ENCODE measurements around the gene ZNF792. TPM values are rescaled to one million over a fixed set of nuclear protein-coding genes. Genes with fewer than 3 reads are reported as not detected.

The ZNF792 gene
- total RNA-seq, 2 donors from 2014 or later: 4.4 to 5.9 TPM

DNA sequence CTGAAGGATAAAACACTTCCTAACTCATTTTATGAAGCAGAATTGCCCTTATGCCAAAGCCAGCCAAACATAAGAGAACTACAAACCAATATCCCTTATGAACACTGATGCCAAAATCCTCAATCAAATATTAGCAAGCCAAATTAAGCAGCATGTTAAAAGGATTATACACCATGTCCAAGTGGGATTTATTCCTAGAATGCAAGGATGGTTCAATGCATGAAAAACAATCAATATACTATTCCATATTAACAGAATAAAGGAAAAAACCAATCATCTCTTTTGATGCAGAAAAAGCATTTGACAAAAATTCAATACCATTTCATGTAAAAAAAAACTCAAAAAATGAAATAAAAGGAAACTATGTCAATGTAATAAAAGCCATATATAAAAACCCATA, 10.9 kb downstream of the ZNF792 start:
- H3K36me3 ChIP-seq: peaks cover 12% of the 10 kb centered on the region
- no peak for DNase-seq (ENCODE audit: low spot score)
- H3K4me3 ChIP-seq: no peak overlapping the region
- TF ChIP-seq, protein P1, sequence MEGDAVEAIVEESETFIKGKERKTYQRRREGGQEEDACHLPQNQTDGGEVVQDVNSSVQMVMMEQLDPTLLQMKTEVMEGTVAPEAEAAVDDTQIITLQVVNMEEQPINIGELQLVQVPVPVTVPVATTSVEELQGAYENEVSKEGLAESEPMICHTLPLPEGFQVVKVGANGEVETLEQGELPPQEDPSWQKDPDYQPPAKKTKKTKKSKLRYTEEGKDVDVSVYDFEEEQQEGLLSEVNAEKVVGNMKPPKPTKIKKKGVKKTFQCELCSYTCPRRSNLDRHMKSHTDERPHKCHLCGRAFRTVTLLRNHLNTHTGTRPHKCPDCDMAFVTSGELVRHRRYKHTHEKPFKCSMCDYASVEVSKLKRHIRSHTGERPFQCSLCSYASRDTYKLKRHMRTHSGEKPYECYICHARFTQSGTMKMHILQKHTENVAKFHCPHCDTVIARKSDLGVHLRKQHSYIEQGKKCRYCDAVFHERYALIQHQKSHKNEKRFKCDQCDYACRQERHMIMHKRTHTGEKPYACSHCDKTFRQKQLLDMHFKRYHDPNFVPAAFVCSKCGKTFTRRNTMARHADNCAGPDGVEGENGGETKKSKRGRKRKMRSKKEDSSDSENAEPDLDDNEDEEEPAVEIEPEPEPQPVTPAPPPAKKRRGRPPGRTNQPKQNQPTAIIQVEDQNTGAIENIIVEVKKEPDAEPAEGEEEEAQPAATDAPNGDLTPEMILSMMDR (IDR thresholded peaks at IDR 0.05): no peak
- peaks cover 27 to 82% of the 10 kb centered on the region in 2 donors for H3K9me3 ChIP-seq
- no peak overlapping the region for H3K27ac ChIP-seq
- H3K4me1 ChIP-seq: no peaks in the 10 kb centered on the region
- H3K27me3 ChIP-seq: no peaks in the 10 kb centered on the region

DNA sequence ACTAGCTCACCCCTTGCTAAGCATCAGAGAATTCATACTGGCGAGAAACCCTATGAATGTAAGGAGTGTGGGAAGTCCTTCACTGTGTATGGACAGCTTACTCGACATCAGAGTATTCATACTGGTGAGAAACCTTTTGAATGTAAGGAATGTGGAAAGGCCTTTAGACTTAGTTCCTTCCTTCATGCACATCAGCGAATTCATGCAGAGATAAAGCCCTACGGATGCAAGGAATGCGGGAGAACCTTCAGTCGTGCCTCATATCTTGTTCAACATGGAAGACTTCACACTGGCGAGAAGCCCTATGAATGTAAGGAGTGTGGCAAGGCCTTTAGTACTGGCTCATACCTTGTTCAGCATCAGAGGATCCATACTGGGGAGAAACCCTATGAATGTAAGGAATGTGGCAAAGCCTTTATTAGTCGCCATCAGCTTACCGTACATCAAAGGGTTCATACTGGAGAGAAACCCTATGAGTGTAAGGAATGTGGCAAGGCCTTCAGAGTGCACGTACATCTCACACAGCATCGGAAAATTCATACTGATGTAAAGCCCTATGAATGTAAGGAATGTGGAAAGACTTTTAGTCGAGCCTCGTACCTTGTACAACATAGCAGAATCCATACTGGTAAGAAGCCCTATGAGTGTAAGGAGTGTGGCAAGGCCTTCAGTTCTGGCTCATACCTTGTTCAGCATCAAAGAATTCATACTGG, 20.0 kb downstream of the ZNF792 start:
- peaks cover 3 to 36% of the 10 kb centered on the region in 2 donors for H3K9me3 ChIP-seq
- no peaks in the 10 kb centered on the region for H3K4me1 ChIP-seq
- H3K36me3 ChIP-seq: peaks cover 14% of the 10 kb centered on the region
- TF ChIP-seq, protein P1 (IDR thresholded peaks at IDR 0.05): no peak
- H3K27me3 ChIP-seq: no peaks in the 10 kb centered on the region
- H3K4me3 ChIP-seq: no peak overlapping the region
- no peak for DNase-seq (ENCODE audit: low spot score)
- H3K27ac ChIP-seq: no peak overlapping the region

DNA sequence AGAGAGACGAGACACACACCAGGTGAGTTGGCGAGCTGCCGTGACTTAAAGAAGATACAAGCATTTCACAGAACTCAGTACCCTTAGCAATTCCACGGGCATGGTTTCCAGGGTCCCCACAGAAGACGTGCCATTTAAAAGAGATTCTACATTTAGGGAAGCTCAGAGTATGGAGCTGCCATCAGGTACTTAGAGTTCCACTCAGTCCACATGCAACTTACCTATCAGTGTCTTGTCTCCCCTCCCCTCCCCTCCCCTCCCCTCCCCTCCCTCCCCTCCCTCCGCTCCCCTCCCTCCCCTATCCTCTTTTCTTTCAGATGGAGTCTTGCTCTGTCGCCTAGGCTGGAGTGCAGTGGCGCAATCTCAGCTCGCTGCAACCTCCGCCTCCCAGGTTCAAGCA, 25.1 kb downstream of the ZNF792 start:
- no peaks in the 10 kb centered on the region for H3K4me1 ChIP-seq
- no peak for DNase-seq (ENCODE audit: low spot score)
- peaks cover 0 to 24% of the 10 kb centered on the region in 2 donors for H3K9me3 ChIP-seq
- H3K36me3 ChIP-seq: peaks cover 19% of the 10 kb centered on the region
- no peak overlapping the region for H3K27ac ChIP-seq
- no peak overlapping the region for H3K4me3 ChIP-seq
- TF ChIP-seq, protein P1 (IDR thresholded peaks at IDR 0.05): no peak
- H3K27me3 ChIP-seq: no peaks in the 10 kb centered on the region

DNA sequence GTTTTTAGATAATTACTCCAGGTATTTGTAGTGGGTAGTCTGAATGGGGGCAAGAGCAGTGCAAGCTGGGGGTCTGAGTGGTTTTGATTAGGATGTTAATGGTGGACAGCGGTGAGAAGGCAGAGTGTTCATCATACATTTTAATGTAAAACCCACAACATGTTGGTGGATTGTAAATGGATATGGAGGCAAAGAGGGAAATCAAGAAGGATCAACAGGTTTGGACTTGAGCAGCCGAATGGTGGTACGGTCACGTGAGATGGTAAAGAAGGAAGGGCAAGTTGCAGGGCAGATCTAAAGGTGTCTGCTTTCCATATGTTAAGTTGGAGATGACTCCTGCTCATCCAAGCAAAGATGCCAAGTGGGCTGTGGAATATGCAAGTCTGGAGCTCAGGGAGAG, 27.8 kb downstream of the ZNF792 start:
- no peak overlapping the region for H3K27ac ChIP-seq
- peaks cover 30% of the 10 kb centered on the region for H3K36me3 ChIP-seq
- H3K4me1 ChIP-seq: no peaks in the 10 kb centered on the region
- TF ChIP-seq, protein P1 (IDR thresholded peaks at IDR 0.05): no peak
- H3K27me3 ChIP-seq: no peaks in the 10 kb centered on the region
- no peak for DNase-seq (ENCODE audit: low spot score)
- no peak overlapping the region for H3K4me3 ChIP-seq
- no peaks in the 10 kb centered on the region for H3K9me3 ChIP-seq

DNA sequence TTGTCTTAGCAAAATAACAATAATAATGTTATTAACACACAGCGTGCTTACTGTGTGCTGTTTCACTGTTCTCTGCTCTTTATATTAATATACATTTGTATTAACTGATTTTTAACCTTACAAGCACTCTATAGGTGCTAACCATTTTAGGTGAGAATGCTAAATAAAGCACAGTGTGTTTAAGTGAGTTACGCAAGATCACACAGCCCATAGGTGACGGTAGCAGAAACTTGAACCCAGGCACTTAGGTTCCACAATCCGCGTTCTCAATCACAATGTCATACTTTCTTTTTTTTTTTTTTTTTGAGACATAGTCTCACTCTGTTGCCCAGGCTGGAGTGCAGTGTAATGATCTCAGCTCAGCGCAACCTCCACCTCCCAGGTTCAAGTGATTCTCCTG, 31.5 kb downstream of the ZNF792 start:
- Histone ChIP-seq H3K4me3 (no peak overlapping the region), H3K9me3 (no peaks in the 10 kb centered on the region), H3K36me3 (peaks cover 30% of the 10 kb centered on the region), H3K27me3 (no peaks in the 10 kb centered on the region), H3K27ac (no peak overlapping the region), H3K4me1 (peaks cover 0 to 4% of the 10 kb centered on the region in 2 donors)
- no peak for DNase-seq (ENCODE audit: low spot score)
- TF ChIP-seq, protein P1 (IDR thresholded peaks at IDR 0.05): no peak
